Endothelial cell of umbilical vein (primary cell): ENCODE data around the gene RPGRIP1L. TPM values are rescaled to one million over a fixed set of nuclear protein-coding genes. Genes with fewer than 3 reads are reported as not detected.

ENCODE experiments used
- BruUV-seq: library from RNA; stranded (reverse); fragments of 400-500 nt; replicated peaks from 2 replicates; lab custom pipeline; 2021; lab: Mats Ljungman, UMichigan
- CTCF ChIA-PET: fragments of 300-600, 350-600 bp; sonication (Branson Sonifier 250); formaldehyde crosslinking; loops from one replicate; lab custom pipeline; 2021; ENCODE audit warnings: antibody characterized with exemption, inconsistent platforms; lab: Charles Lee
- POLR2A ChIA-PET: fragments of 300-600, 350-600 bp; sonication (Branson Sonifier 250); formaldehyde crosslinking; loops from one replicate; lab custom pipeline; 2021; ENCODE audit warnings: antibody characterized with exemption, inconsistent platforms; lab: Charles Lee
- DNase-seq: peaks from one replicate; pipeline ENCODE4 v3.0.0-alpha.2; 2011; ENCODE audit warnings: low read depth, low spot score
- FAIRE-seq: peaks from 2 replicates; lab custom pipeline; 2011; peaks lifted over from hg19 to GRCh38; lab: Jason Lieb, UNC
- H2AFZ ChIP-seq: 2 replicates; pipeline ENCODE4 v1.6.0; 2012; ENCODE audit warnings: low read depth, low read length, control low read depth, inconsistent platforms
- H3K27ac ChIP-seq: 2 replicates; pipeline ENCODE4 v1.5.1; 2011; ENCODE audit warnings: low read depth, mild to moderate bottlenecking, control low read depth, low read length, moderate library complexity; ENCODE audit not compliant: insufficient read depth
- H3K27me3 ChIP-seq, 2 experiments: 2 replicates each; pipeline versions ENCODE4 v1.6.0 to v1.6.1; 2011; ENCODE audit warnings: low read length in 2 of 2, mixed read lengths in 1 of 2; ENCODE audit not compliant: control insufficient read depth in 2 of 2, insufficient read depth in 2 of 2
- H3K36me3 ChIP-seq, 2 experiments: 2 replicates in 1 of 2; 3 replicates in 1 of 2; pipeline ENCODE4 v1.5.1; 2011; ENCODE audit warnings: low read length in 2 of 2, mild to moderate bottlenecking in 1 of 2, moderate library complexity in 1 of 2; ENCODE audit not compliant: control insufficient read depth in 2 of 2, insufficient read depth in 2 of 2; ENCODE audit errors: extremely low read depth in 1 of 2
- H3K4me1 ChIP-seq: 3 replicates; pipeline ENCODE4 v1.5.1; 2011; ENCODE audit warnings: mild to moderate bottlenecking, low read length; ENCODE audit not compliant: control insufficient read depth, insufficient read depth; ENCODE audit errors: extremely low read depth
- H3K4me2 ChIP-seq: 2 replicates; pipeline ENCODE4 v1.6.1; 2011; ENCODE audit warnings: low read length, control low read depth, mixed read lengths; ENCODE audit not compliant: insufficient read depth
- H3K4me3 ChIP-seq, 3 experiments: fragments of 200-600 bp in 1 of 3; sonication (generic), shearing (Covaris generic) in 1 of 3; replicated peaks in 1 of 3; 2 replicates each; pipeline ENCODE4 v1.5.1; 2011 to 2016; ENCODE audit warnings: control low read depth in 3 of 3, low read length in 3 of 3, mild to moderate bottlenecking in 2 of 3, inconsistent platforms in 1 of 3, low read depth in 1 of 3, moderate library complexity in 1 of 3; ENCODE audit not compliant: insufficient read depth in 1 of 3
- H3K79me2 ChIP-seq: 2 replicates; pipeline ENCODE4 v1.6.0; 2012; ENCODE audit warnings: low read length, inconsistent platforms; ENCODE audit not compliant: control insufficient read depth, insufficient read depth
- H3K9ac ChIP-seq: replicated peaks from 2 replicates; pipeline ENCODE3; 2011; ENCODE audit warnings: low read length, control low read depth; ENCODE audit not compliant: insufficient read depth; ENCODE audit errors: extremely low read depth
- H3K9me1 ChIP-seq: replicated peaks from 3 replicates; pipeline ENCODE4 v1.6.0; 2011; ENCODE audit warnings: mild to moderate bottlenecking, low read length; ENCODE audit not compliant: control insufficient read depth, insufficient read depth; ENCODE audit errors: extremely low read depth
- H3K9me3 ChIP-seq: replicated peaks from 2 replicates; pipeline ENCODE4 v1.5.1; 2012; ENCODE audit warnings: low read length, inconsistent platforms; ENCODE audit not compliant: control insufficient read depth, insufficient read depth
- H4K20me1 ChIP-seq: replicated peaks from 2 replicates; pipeline ENCODE3; 2011; ENCODE audit warnings: mild to moderate bottlenecking, low read length; ENCODE audit not compliant: control insufficient read depth, insufficient read depth; ENCODE audit errors: extremely low read depth
- CTCF ChIP-seq, 2 donors: IDR thresholded peaks; 1 replicate in 1 of 2; 2 replicates in 1 of 2; pipeline ENCODE4 v1.5.1; 2011; ENCODE audit warnings: low read length in 2 of 2, mild to moderate bottlenecking in 2 of 2, moderate library complexity in 2 of 2, control low read depth in 1 of 2, inconsistent platforms in 1 of 2, low read depth in 1 of 2; ENCODE audit not compliant: insufficient read depth in 1 of 2; ENCODE audit errors: extremely low read depth in 1 of 2
- EZH2 ChIP-seq: IDR thresholded peaks from 2 replicates; pipeline ENCODE4 v1.6.1; 2012; ENCODE audit warnings: borderline replicate concordance, low read depth, mild to moderate bottlenecking, moderate library complexity, low read length, inconsistent platforms; ENCODE audit not compliant: severe bottlenecking
- FOS ChIP-seq: IDR thresholded peaks from 2 replicates; pipeline ENCODE4 v1.6.1; 2011; ENCODE audit warnings: mild to moderate bottlenecking, low read length, moderate library complexity, borderline replicate concordance; ENCODE audit not compliant: insufficient read depth
- GATA2 ChIP-seq: IDR thresholded peaks from 2 replicates; pipeline ENCODE4 v1.7.0; 2011; ENCODE audit warnings: low read depth, mild to moderate bottlenecking, moderate library complexity, mixed read lengths, low read length; ENCODE audit not compliant: insufficient read length, insufficient read depth
- JUN ChIP-seq: IDR thresholded peaks from 2 replicates; pipeline ENCODE4 v1.6.1; 2011; ENCODE audit warnings: borderline replicate concordance, low read depth; ENCODE audit not compliant: insufficient read length, insufficient read depth
- MAX ChIP-seq: IDR thresholded peaks from 2 replicates; pipeline ENCODE4 v1.6.1; 2011; ENCODE audit not compliant: insufficient read depth, insufficient read length
- MYC ChIP-seq: IDR thresholded peaks from one replicate; pipeline ENCODE4 v1.6.1; 2011; ENCODE audit warnings: mild to moderate bottlenecking, low read depth, low read length
- POLR2A ChIP-seq: IDR thresholded peaks from 2 replicates; pipeline ENCODE4 v1.6.1; 2012; ENCODE audit warnings: low read depth, mild to moderate bottlenecking, control low read depth, low read length
- POLR2AphosphoS5 ChIP-seq: IDR thresholded peaks from 2 replicates; pipeline ENCODE4 v1.6.1; 2012; ENCODE audit warnings: low read depth, mild to moderate bottlenecking, control low read depth, low read length, moderate library complexity; ENCODE audit not compliant: insufficient read depth
- dilution Hi-C: fragments of 300-500 bp; cut with MboI; formaldehyde crosslinking; loops from one replicate; pipeline ENCODE4 v1.15.0; 2019; ENCODE audit warnings: low sequenced_read_pairs; ENCODE audit not compliant: extremely low pct_ligation_motif_present
- intact Hi-C: fragments of 100-400 bp; cut with micrococcal nuclease; formaldehyde crosslinking; loops from one replicate; pipeline ENCODE4 v1.10.0; 2022
- polyA plus RNA-seq, 4 experiments: library from polyadenylated mRNA; depleted of rRNA in 3 of 4; stranded (reverse) in 3 of 4; unstranded in 1 of 4; fragments of >200 nt; gene quantifications; 2 replicates each; pipeline versions ENCODE4 v1.2.1 to v1.2.3, GENCODE V29; 2011 to 2012; ENCODE audit warnings: missing spikeins in 1 of 4
- total RNA-seq: library from RNA; stranded (reverse); gene quantifications from 2 replicates; pipeline ENCODE4 v1.2.3, GENCODE V29; 2021

RPGRIP1L gene
- total and polyA plus RNA-seq, 2 donors (not counting 3 experiments of a cell fraction or from before 2014, with no cell fraction given) = 3.2 to 13.2 TPM

- TF ChIP-seq EZH2 = no peak
- no peak for TF ChIP-seq MAX
- TF ChIP-seq FOS = no peak
- no peak for TF ChIP-seq JUN
- no peak for TF ChIP-seq MYC
- no peak for TF ChIP-seq GATA2
- TF ChIP-seq POLR2AphosphoS5 = no peak
- TF ChIP-seq POLR2A = no peak
- TF ChIP-seq CTCF (IDR thresholded peaks at IDR 0.05; ENCODE audit: extremely low read depth in 1 of 2, insufficient read depth in 1 of 2, low read depth in 1 of 2, low read length in 2 of 2) = no peak
- Histone ChIP-seq H3K4me3 (no peak overlapping the region), H3K4me2 (no peak overlapping the region), H3K9me1 (no peaks in the 10 kb centered on the region), H4K20me1 (no peaks in the 10 kb centered on the region), H2AFZ (no peak overlapping the region), H3K4me1 (no peaks in the 10 kb centered on the region), H3K36me3 (no peaks in the 10 kb centered on the region), H3K9me3 (no peaks in the 10 kb centered on the region), H3K27me3 (no peaks in the 10 kb centered on the region), H3K9ac (no peak overlapping the region), H3K27ac (no peak overlapping the region), H3K79me2 (peaks cover 3% of the 10 kb centered on the region)
- FAIRE-seq (no peak), DNase-seq (no peak)
- POLR2A ChIA-PET = no interaction called here
- intact Hi-C loops (no loop called here), dilution Hi-C loops (no loop called here)
- CTCF ChIA-PET = interaction anchor here (9.8 kb wide), 1 partner anchor 9 kb away, joined by 57 read pairs; no protein-coding TSS in a partner anchor
- no TSS peak for BruUV-seq
Measured at GRCh38 chr16:53752560-53752959, 48.9 kb upstream of the RPGRIP1L start.
